Common myeloid progenitor, CD34-positive (primary cell): Measurements from ENCODE around the gene ATP9A.
"Not testable (repeated sequence)": the region's sequence is repeated elsewhere in the genome, so short reads cannot be mapped to it uniquely, and the experiment has no call there.

Experiments used
- CTCF ChIA-PET: fragments of 350-600 bp; sonication (Branson Sonifier 250); formaldehyde crosslinking; loops from one replicate; lab custom pipeline; 2021; ENCODE audit warnings: antibody characterized with exemption; lab: Charles Lee
- POLR2A ChIA-PET: fragments of 350-600 bp; sonication (Branson Sonifier 250); formaldehyde crosslinking; loops from one replicate; lab custom pipeline; 2021; ENCODE audit warnings: antibody characterized with exemption; lab: Charles Lee
- DNase-seq, 3 donors: peaks; one replicate each; pipeline versions ENCODE4 v3.0.0 to v3.0.0-alpha.2; 2013
- H3K27ac ChIP-seq, 2 experiments: 1 replicate in 1 of 2; 2 replicates in 1 of 2; pipeline ENCODE4 v1.7.0; 2013; ENCODE audit warnings: inconsistent platforms in 2 of 2, low read length in 2 of 2, mild to moderate bottlenecking in 2 of 2, low read depth in 1 of 2, moderate library complexity in 1 of 2; ENCODE audit not compliant: severe bottlenecking in 2 of 2, insufficient read depth in 1 of 2, poor library complexity in 1 of 2
- H3K27me3 ChIP-seq, 5 experiments: replicated peaks in 2 of 5; 1 replicate in 3 of 5; 2 replicates in 2 of 5; pipeline versions ENCODE4 v1.6.1 to v1.7.0; 2013; ENCODE audit warnings: low read length in 4 of 5, mild to moderate bottlenecking in 2 of 5, moderate library complexity in 2 of 5, inconsistent platforms in 1 of 5; ENCODE audit not compliant: insufficient read depth in 5 of 5, control insufficient read depth in 4 of 5
- H3K36me3 ChIP-seq, 4 experiments: 1 replicate in 2 of 4; 2 replicates in 2 of 4; pipeline versions ENCODE4 v1.6.1 to v1.7.0; 2013; ENCODE audit warnings: low read length in 3 of 4, control low read depth in 1 of 4, mild to moderate bottlenecking in 1 of 4; ENCODE audit not compliant: control insufficient read depth in 4 of 4, insufficient read depth in 4 of 4
- H3K4me1 ChIP-seq, 4 experiments: 1 replicate in 3 of 4; 2 replicates in 1 of 4; pipeline versions ENCODE4 v1.6.1 to v1.7.1; 2013; ENCODE audit warnings: low read length in 3 of 4, mild to moderate bottlenecking in 3 of 4, control low read depth in 1 of 4, inconsistent platforms in 1 of 4, moderate library complexity in 1 of 4; ENCODE audit not compliant: control insufficient read depth in 4 of 4, insufficient read depth in 4 of 4; ENCODE audit errors: control extremely low read depth in 1 of 4
- H3K4me3 ChIP-seq, 7 experiments: 1 replicate in 4 of 7; 2 replicates in 3 of 7; pipeline versions ENCODE4 v1.5.1 to v1.7.0; 2013; ENCODE audit warnings: mild to moderate bottlenecking in 7 of 7, low read length in 6 of 7, moderate library complexity in 6 of 7, inconsistent platforms in 2 of 7, low read depth in 2 of 7, control low read depth in 1 of 7; ENCODE audit not compliant: insufficient read depth in 4 of 7, control insufficient read depth in 1 of 7; ENCODE audit errors: extremely low read depth in 1 of 7
- H3K9me3 ChIP-seq, 5 experiments: 1 replicate in 4 of 5; 2 replicates in 1 of 5; pipeline versions ENCODE4 v1.6.1 to v1.7.1; 2013; ENCODE audit warnings: low read length in 4 of 5, mild to moderate bottlenecking in 2 of 5, inconsistent platforms in 1 of 5, low read depth in 1 of 5, moderate library complexity in 1 of 5; ENCODE audit not compliant: control insufficient read depth in 4 of 5, insufficient read depth in 2 of 5; ENCODE audit errors: control extremely low read depth in 1 of 5
- WGBS: methylation state at CpG from one replicate; pipeline ENCODE4 v1.1.5; 2013; ENCODE audit not compliant: insufficient coverage; 5-methylcytosine and 5-hydroxymethylcytosine counted together

The ATP9A gene

GRCh38 chr20:51792960-51793359 lies 24.8 kb upstream of the ATP9A start:
- Histone ChIP-seq H3K9me3 (no peaks in the 10 kb centered on the region), H3K4me1 (peaks cover 0 to 6% (median 0%) of the 10 kb centered on the region in 4 experiments), H3K27me3 (no peaks in the 10 kb centered on the region), H3K36me3 (peaks cover 0 to 4% (median 2%) of the 10 kb centered on the region in 4 experiments), H3K4me3 (no peak overlapping the region), H3K27ac (no peak overlapping the region)
- DNase-seq: no peak
- WGBS: 100% methylated on average over 7 of the region's 7 CpGs
- CTCF ChIA-PET: interaction anchor here (1.1 kb wide), 1 partner anchor 9 kb away, joined by 3 read pairs; the partner anchor contains the start of gene SALL4
- POLR2A ChIA-PET: no interaction called here

- H3K4me3 ChIP-seq: no peak overlapping the region
- ChIA-PET POLR2A (no interaction called here), CTCF (interaction anchor here (2.2 kb wide), 1 partner anchor 8 kb away, joined by 10 read pairs; no protein-coding TSS in a partner anchor)
- no peaks in the 10 kb centered on the region for H3K9me3 ChIP-seq
- H3K4me1 ChIP-seq: peaks cover 0 to 3% (median 0%) of the 10 kb centered on the region in 4 experiments
- no peak for DNase-seq
- 97% methylated on average over 10 of the region's 13 CpGs for WGBS
- no peaks in the 10 kb centered on the region for H3K27me3 ChIP-seq
- peaks cover 0 to 4% (median 2%) of the 10 kb centered on the region in 4 experiments for H3K36me3 ChIP-seq
- H3K27ac ChIP-seq: no peak overlapping the region
These were observed 23.4 kb upstream of the ATP9A start for GRCh38 chr20:51791626-51792025.

- POLR2A ChIA-PET: no interaction called here
- no peaks in the 10 kb centered on the region for H3K27me3 ChIP-seq
- H3K4me1 ChIP-seq: peaks cover 0 to 3% (median 0%) of the 10 kb centered on the region in 4 experiments
- peaks cover 0 to 4% (median 2%) of the 10 kb centered on the region in 4 experiments for H3K36me3 ChIP-seq
- no peaks in the 10 kb centered on the region for H3K9me3 ChIP-seq
- H3K27ac ChIP-seq: no peak overlapping the region
- CTCF ChIA-PET: interaction anchor here (1.3 to 2.2 kb wide), 2 partner anchors 10 to 16 kb away, joined by 3 to 10 read pairs; no protein-coding TSS in a partner anchor
- no peak overlapping the region for H3K4me3 ChIP-seq
- 96% methylated on average over 17 of the region's 17 CpGs for WGBS
- DNase-seq: no peak
These were observed 22.1 kb upstream of the ATP9A start for GRCh38 chr20:51790256-51790655.

GRCh38 chr20:51789434-51789833 lies 21.2 kb upstream of the ATP9A start:
- H3K4me1 ChIP-seq: peaks cover 0 to 3% (median 0%) of the 10 kb centered on the region in 4 experiments
- no peak overlapping the region for H3K4me3 ChIP-seq
- no peak overlapping the region for H3K27ac ChIP-seq
- ChIA-PET POLR2A (no interaction called here), CTCF (interaction anchor here (1.3 kb wide), 1 partner anchor 16 kb away, joined by 3 read pairs; no protein-coding TSS in a partner anchor)
- no peaks in the 10 kb centered on the region for H3K9me3 ChIP-seq
- H3K36me3 ChIP-seq: peaks cover 0 to 5% (median 2%) of the 10 kb centered on the region in 4 experiments
- no peaks in the 10 kb centered on the region for H3K27me3 ChIP-seq
- WGBS: no CpG with 5 or more reads among the region's 2 CpGs
- no peak for DNase-seq

GRCh38 chr20:51788822-51789221 lies 20.6 kb upstream of the ATP9A start:
- POLR2A ChIA-PET: no interaction called here
- WGBS: 98% methylated on average over 14 of the region's 14 CpGs

GRCh38 chr20:51784299-51784698 lies 16.1 kb upstream of the ATP9A start:
- Histone ChIP-seq H3K4me1 (peaks cover 0 to 2% (median 0%) of the 10 kb centered on the region in 4 experiments), H3K36me3 (peaks cover 0 to 6% (median 0%) of the 10 kb centered on the region in 4 experiments), H3K9me3 (peaks cover 0 to 8% (median 4%) of the 10 kb centered on the region in 5 experiments), H3K27ac (no peak overlapping the region), H3K27me3 (no peaks in the 10 kb centered on the region), H3K4me3 (no peak overlapping the region)
- POLR2A ChIA-PET: no interaction called here
- WGBS: 94% methylated on average over 12 of the region's 15 CpGs
- DNase-seq: no peak
- CTCF ChIA-PET: no interaction called here

More at GRCh38 chr20:51788822-51789221, 20.6 kb upstream of the ATP9A start:
- Histone ChIP-seq H3K4me1 (peaks cover 0 to 3% (median 0%) of the 10 kb centered on the region in 4 experiments), H3K27me3 (no peaks in the 10 kb centered on the region), H3K9me3 (no peaks in the 10 kb centered on the region), H3K27ac (no peak overlapping the region), H3K4me3 (no peak overlapping the region), H3K36me3 (peaks cover 0 to 10% (median 2%) of the 10 kb centered on the region in 4 experiments)
- CTCF ChIA-PET: no interaction called here
- DNase-seq: no peak

GRCh38 chr20:51778229-51778759 lies 10.1 kb upstream of the ATP9A start:
- not testable (repeated sequence) for H3K36me3 ChIP-seq, H3K4me3 ChIP-seq, DNase-seq, H3K4me1 ChIP-seq, H3K27me3 ChIP-seq, H3K27ac ChIP-seq
- 100% methylated on average over 1 of the region's 4 CpGs for WGBS
- ChIA-PET POLR2A (interaction anchor here (0.6 kb wide), 1 partner anchor 253 kb away, joined by 3 read pairs; no protein-coding TSS in a partner anchor), CTCF (interaction anchor here (1.0 kb wide), 1 partner anchor 21 kb away, joined by 3 read pairs; no protein-coding TSS in a partner anchor)
- H3K9me3 ChIP-seq: peaks cover 0 to 11% (median 6%) of the 10 kb centered on the region in 5 experiments
